HepG2 (cell line): ENCODE results near the gene MRPL48. TPM values are rescaled to one million over a fixed set of nuclear protein-coding genes. Genes with fewer than 3 reads are reported as not detected.

Source experiments
- AHR ChIP-seq: IDR thresholded peaks from 2 replicates; pipeline ENCODE4 v1.6.1; 2018; ENCODE audit warnings: missing genetic modification reagents, missing compliant biosample characterization
- CEBPB ChIP-seq: IDR thresholded peaks from 2 replicates; pipeline ENCODE4 v1.6.1; 2011; ENCODE audit warnings: low read depth, low read length, improper control_type of control experiment, borderline replicate concordance
- CEBPG ChIP-seq: IDR thresholded peaks from 2 replicates; pipeline ENCODE4 v1.6.1; 2016
- CREB1 ChIP-seq, 2 experiments: fragments of 450-650 bp in 1 of 2; IDR thresholded peaks; 2 replicates each; pipeline ENCODE4 v1.6.1; 2016 to 2017; ENCODE audit warnings: control low read depth in 1 of 2, mild to moderate bottlenecking in 1 of 2, missing compliant biosample characterization in 1 of 2, missing genetic modification characterization in 1 of 2
- HNF4A ChIP-seq: sonication (generic); formaldehyde crosslinking; IDR thresholded peaks from 2 replicates; pipeline ENCODE4 v1.4.0; 2020; ENCODE audit warnings: missing genetic modification reagents
- HNF4G ChIP-seq, 2 experiments: sonication (generic) in 1 of 2; formaldehyde crosslinking in 1 of 2; IDR thresholded peaks; 2 replicates each; pipeline versions ENCODE4 v1.4.0 to v1.6.1; 2011 to 2020; ENCODE audit warnings: borderline replicate concordance in 2 of 2, low read depth in 2 of 2, mild to moderate bottlenecking in 2 of 2, low read length in 1 of 2, missing genetic modification reagents in 1 of 2, moderate library complexity in 1 of 2
- SP2 ChIP-seq: sonication (generic); formaldehyde crosslinking; IDR thresholded peaks from 2 replicates; pipeline ENCODE4 v1.5.1; 2020; ENCODE audit warnings: mild to moderate bottlenecking, missing genetic modification reagents
- TAF1 ChIP-seq: sonication (generic); formaldehyde crosslinking; IDR thresholded peaks from 2 replicates; pipeline ENCODE4 v1.4.0; 2020; ENCODE audit warnings: missing genetic modification reagents
- ZFX ChIP-seq: sonication (generic); formaldehyde crosslinking; IDR thresholded peaks from 2 replicates; pipeline ENCODE4 v1.4.0; 2020; ENCODE audit warnings: mild to moderate bottlenecking, low read depth, missing genetic modification reagents, moderate library complexity
- ZNF713 ChIP-seq: sonication (generic); formaldehyde crosslinking; IDR thresholded peaks from 2 replicates; pipeline ENCODE4 v1.4.0; 2020; ENCODE audit warnings: mild to moderate bottlenecking, missing genetic modification reagents
- ZNF816 ChIP-seq: sonication (generic); formaldehyde crosslinking; IDR thresholded peaks from 2 replicates; pipeline ENCODE4 v1.8.0; 2022; ENCODE audit warnings: missing genetic modification reagents, mild to moderate bottlenecking, borderline replicate concordance
- polyA plus RNA-seq, 8 experiments: library from polyadenylated mRNA; depleted of rRNA in 3 of 8; stranded (reverse) in 7 of 8; unstranded in 1 of 8; fragments of >200 nt; fragmentation: Illumina TruSeq in 4 of 8; extraction: Trizol in 4 of 8; gene quantifications; 2 replicates each; pipeline versions ENCODE4 v1.2.1 to v1.2.3, GENCODE V29; 2011 to 2016; ENCODE audit warnings: low read depth in 4 of 8, missing spikeins in 1 of 8, mixed read lengths in 1 of 8; ENCODE audit not compliant: insufficient read depth in 1 of 8
- total RNA-seq, 5 experiments: library from RNA; depleted of rRNA; stranded (reverse); fragments of >200 nt; fragmentation: Illumina TruSeq; extraction: Trizol; gene quantifications; 2 replicates each; pipeline ENCODE4 v1.2.3, GENCODE V29; 2016; ENCODE audit warnings: low read depth in 1 of 5
- TF ChIP-seq, protein P1 (sequence below): sonication (generic); formaldehyde crosslinking; IDR thresholded peaks from 2 replicates; pipeline ENCODE4 v1.4.0; 2020; ENCODE audit warnings: missing genetic modification reagents, mild to moderate bottlenecking, borderline replicate concordance
- TF ChIP-seq, protein P2 (sequence below): sonication (generic); formaldehyde crosslinking; IDR thresholded peaks from 2 replicates; pipeline ENCODE4 v1.4.0; 2020; ENCODE audit warnings: low read depth, missing genetic modification reagents

MRPL48 gene
- total and polyA plus RNA-seq, 2 of the 13 experiments (the other 11 are each of a cell fraction or from before 2014, with no cell fraction given) = 61.2 to 67.9 TPM

DNA sequence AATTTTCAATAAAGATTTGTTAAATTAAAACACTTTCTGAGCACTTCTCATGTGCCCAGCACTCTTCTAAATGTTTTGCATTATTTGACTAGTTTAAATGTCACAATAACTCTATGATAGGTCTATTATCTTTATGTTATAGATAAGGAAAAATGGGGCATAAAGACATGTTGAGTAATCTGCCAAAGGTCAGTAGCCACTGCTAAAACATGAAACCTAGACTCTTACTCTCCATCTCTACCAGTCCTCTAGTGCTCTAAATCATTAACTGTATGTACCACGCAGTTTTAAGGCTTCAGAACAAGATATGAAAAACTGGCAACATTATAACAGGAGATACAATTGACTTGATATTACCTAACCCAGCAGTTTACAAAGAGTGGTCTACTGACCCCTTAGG is 33.7 kb upstream of the MRPL48 start (continued):
- TF ChIP-seq, protein P1, sequence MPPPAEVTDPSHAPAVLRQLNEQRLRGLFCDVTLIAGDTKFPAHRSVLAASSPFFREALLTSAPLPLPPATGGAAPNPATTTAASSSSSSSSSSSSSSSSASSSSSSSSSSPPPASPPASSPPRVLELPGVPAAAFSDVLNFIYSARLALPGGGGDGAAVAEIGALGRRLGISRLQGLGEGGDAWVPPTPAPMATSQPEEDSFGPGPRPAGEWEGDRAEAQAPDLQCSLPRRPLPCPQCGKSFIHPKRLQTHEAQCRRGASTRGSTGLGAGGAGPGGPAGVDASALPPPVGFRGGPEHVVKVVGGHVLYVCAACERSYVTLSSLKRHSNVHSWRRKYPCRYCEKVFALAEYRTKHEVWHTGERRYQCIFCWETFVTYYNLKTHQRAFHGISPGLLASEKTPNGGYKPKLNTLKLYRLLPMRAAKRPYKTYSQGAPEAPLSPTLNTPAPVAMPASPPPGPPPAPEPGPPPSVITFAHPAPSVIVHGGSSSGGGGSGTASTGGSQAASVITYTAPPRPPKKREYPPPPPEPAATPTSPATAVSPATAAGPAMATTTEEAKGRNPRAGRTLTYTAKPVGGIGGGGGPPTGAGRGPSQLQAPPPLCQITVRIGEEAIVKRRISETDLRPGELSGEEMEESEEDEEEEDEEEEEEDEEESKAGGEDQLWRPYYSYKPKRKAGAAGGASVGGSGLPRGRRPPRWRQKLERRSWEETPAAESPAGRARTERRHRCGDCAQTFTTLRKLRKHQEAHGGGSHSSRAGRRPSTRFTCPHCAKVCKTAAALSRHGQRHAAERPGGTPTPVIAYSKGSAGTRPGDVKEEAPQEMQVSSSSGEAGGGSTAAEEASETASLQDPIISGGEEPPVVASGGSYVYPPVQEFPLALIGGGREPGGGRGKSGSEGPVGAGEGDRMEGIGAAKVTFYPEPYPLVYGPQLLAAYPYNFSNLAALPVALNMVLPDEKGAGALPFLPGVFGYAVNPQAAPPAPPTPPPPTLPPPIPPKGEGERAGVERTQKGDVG (CRISPR knock-in tag) = no peak
- TF ChIP-seq SP2 (CRISPR knock-in tag) (no peak), TAF1 (CRISPR knock-in tag) (no peak), HNF4G (IDR thresholded peaks at IDR 0.05; ENCODE audit: borderline replicate concordance, low read depth, low read length) (peak; percentile 43; the same call in 1 of the 2 replicates), HNF4G (CRISPR knock-in tag; IDR thresholded peaks at IDR 0.05; ENCODE audit: borderline replicate concordance, low read depth) (no peak), ZFX (CRISPR knock-in tag) (no peak), CEBPB (peak; percentile 7; the same call in 1 of the 2 replicates), CEBPG (CRISPR knock-in tag) (peak; percentile 54; the same call in 1 of the 2 replicates), ZNF713 (CRISPR knock-in tag) (no peak), CREB1 (IDR thresholded peaks at IDR 0.05) (no peak), CREB1 (CRISPR knock-in tag; IDR thresholded peaks at IDR 0.05) (0 out of 2 replicates have a peak, but pooled peaks have one; percentile 18), HNF4A (CRISPR knock-in tag) (peak; percentile 39; the same call in 1 of the 2 replicates), ZNF816 (CRISPR knock-in tag) (no peak), AHR (CRISPR knock-in tag) (no peak)
- TF ChIP-seq, protein P2, sequence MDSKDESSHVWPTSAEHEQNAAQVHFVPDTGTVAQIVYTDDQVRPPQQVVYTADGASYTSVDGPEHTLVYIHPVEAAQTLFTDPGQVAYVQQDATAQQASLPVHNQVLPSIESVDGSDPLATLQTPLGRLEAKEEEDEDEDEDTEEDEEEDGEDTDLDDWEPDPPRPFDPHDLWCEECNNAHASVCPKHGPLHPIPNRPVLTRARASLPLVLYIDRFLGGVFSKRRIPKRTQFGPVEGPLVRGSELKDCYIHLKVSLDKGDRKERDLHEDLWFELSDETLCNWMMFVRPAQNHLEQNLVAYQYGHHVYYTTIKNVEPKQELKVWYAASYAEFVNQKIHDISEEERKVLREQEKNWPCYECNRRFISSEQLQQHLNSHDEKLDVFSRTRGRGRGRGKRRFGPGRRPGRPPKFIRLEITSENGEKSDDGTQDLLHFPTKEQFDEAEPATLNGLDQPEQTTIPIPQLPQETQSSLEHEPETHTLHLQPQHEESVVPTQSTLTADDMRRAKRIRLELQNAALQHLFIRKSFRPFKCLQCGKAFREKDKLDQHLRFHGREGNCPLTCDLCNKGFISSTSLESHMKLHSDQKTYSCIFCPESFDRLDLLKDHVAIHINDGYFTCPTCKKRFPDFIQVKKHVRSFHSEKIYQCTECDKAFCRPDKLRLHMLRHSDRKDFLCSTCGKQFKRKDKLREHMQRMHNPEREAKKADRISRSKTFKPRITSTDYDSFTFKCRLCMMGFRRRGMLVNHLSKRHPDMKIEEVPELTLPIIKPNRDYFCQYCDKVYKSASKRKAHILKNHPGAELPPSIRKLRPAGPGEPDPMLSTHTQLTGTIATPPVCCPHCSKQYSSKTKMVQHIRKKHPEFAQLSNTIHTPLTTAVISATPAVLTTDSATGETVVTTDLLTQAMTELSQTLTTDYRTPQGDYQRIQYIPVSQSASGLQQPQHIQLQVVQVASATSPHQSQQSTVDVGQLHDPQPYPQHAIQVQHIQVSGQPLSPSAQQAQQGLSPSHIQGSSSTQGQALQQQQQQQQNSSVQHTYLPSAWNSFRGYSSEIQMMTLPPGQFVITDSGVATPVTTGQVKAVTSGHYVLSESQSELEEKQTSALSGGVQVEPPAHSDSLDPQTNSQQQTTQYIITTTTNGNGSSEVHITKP (CRISPR knock-in tag) = no peak
